IPS-NIHi11 (cell line): ENCODE measurements around the gene B3GAT2.

Experiments used
- DNase-seq: peaks from one replicate; pipeline ENCODE4 v3.0.0; 2012; ENCODE audit warnings: mixed read lengths, low spot score

B3GAT2 gene

DNA sequence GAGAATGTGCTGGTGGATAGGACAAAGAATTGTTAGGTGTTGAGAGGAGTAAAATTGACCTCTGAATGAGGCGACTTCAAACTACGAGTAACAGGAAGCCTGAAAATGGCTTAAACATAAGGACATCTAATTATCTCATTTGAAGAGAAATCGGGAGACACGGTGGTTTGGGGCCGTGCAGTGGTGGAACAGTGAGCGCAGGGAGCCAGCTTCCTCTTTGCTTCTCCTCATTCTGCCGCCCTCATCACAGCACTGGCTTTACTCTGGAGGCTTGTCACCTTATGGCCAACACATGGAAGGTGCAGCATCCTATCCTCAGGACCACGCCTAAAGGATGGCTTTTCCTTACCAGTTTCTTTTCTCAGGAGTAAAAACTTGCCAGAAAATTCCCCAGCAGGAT, 114.3 kb downstream of the B3GAT2 start:
- DNase-seq = no peak

DNA sequence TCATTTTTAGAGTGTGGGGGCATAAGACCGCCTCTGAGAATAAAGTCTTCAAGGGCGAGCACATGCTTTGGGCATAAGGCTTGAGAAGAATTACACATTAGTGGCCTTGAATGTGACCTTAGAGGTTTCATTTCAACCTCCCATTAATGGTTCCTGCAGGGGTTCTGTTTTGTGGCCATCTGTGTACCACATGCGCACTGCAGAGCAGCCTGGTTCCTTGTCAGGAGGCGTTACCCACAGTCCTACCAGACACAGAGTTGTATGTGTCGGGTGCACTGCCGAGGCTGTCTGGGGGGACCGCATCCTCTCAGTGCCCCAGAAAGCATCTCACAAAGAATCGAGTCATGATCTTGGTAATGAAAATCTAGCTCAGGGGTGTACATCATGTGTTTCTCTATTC, 115.7 kb downstream of the B3GAT2 start:
- DNase-seq = no peak

DNA sequence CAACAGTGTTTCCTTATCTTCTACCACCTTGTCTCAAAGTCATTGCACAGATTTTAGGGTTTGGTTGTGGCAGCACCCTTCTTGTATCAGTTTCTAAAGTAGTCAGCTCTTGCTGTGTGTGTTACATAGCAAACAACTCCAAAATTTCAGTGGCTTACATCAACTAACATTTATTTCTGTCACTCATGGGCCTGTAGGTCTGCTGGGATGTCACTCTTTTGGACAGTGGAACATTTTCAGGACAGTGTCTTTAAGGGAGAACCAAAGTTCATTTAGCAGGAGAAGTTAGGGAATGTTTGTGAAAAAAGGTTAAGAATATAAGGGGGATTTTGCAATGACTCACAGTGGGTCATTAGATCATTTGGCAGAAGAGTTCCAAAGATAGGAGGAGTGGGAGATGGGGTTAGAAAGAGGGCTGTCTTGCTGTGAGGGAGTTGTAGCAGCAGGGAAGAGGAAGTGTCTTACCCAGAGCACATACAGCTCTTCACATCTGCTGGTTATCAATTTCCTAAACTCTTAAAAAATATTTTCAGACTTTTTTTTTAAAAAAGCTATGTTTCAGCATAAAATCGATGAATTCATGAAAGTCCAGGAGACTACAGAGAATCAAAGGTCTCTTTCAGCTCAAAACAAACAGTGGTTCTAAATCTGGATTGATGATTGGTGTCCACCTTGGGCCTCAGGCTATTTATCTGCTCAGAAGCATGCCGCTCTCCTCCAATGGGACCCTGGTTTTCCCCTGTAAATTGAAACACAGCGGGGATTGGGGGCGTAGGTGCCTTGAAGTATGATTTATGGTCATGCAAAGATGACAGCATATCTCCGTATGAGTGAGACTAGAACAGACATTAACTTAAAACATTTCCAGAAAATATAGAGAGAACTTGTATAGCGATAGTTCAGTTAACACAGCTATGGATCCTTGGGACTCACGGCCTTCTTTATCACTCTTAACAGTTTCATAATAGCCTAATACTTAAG, 117.3 kb downstream of the B3GAT2 start:
- no peak for DNase-seq

GRCh38 chr6:70838907-70839285, 118.0 kb downstream of the B3GAT2 start:
- no peak for DNase-seq

DNA sequence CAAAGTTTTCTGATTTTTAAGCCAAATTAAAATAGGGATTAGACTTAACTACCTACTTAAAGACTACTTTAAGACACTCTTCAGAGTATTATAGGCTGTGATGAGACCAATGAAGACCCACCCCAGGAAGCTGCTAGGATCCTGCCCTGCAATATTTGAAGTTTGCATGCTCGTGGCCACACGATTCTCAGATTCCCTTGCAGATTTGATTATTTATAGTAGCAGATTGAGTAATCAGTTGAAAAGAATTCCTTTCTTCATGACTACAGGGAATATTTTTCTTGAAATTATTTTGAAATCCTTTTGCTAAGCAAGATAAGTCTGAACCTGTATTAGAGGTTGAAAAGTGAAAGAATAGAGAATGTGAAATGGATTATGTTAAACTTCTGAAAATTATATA, 122.3 kb downstream of the B3GAT2 start:
- no peak for DNase-seq

- DNase-seq = no peak
Observed at GRCh38 chr6:70831427-70831826, 125.4 kb downstream of the B3GAT2 start.

GRCh38 chr6:70823651-70824050, 133.2 kb downstream of the B3GAT2 start:
- DNase-seq = no peak

- no peak for DNase-seq
Observed at GRCh38 chr6:70821751-70822150, 135.1 kb downstream of the B3GAT2 start.

DNA sequence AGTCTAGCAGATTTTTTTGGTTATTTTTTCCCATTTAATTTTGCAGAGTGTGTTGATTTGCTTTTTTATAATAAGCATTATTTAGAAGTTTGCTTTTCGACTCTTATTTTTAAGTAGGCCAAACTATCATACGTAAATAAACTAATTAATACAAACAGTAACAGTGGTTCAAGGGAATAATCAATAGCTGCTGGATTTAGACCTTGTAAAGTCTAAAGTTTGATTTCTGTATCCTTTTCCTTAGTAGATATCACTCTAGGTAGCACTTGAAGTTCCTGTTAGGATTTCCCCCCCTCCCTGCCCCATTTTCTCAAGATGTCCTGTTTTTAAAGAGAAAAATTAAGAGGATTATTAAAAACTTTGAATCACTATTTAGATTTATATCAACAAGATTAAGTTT, 136.1 kb downstream of the B3GAT2 start:
- no peak for DNase-seq

DNA sequence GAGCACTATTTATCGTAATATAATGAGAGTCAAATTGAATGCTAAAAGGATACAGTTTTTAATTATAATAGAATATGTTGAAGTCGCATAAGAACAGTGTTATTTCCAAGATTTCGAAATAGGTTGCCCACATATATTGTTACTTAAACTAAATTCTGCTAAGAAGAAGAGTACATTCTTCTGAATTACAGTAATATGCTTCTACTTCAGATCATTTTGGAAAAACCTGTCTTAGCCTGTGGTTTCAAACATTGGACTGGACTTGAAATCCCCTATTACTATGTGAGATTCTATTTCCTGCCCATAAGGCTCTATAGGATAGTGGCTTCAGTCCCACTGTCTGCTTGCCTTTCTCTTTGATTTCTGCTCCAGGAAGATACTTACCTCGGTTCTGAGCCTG, 137.2 kb downstream of the B3GAT2 start:
- DNase-seq = no peak

- DNase-seq = no peak
Observed at GRCh38 chr6:70813885-70814284, 143.0 kb downstream of the B3GAT2 start.

DNA sequence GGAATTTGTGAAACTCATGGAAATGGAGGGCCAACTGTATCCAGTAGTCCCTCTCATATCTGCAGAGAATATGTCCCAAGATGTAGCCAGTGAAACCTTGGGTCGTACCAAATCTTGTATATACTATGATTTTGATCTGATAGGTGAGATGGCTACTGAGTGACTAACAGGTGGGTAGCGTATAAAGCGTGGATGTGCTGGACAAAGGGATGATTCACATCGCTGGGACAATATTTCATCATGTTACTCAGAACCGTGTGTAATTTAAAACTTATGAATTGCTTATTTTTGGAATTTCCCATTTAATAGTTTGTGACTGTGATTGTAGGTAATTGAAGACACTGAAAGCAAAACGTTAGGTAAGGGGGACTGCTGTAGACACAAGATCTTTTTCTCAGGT, 145.1 kb downstream of the B3GAT2 start:
- DNase-seq = no peak
